ENCODE measurements around the gene MEGF10.
A peak's percentile ranks its signal among the peaks of the same experiment; 100 is the strongest.

MEGF10 gene

DNA sequence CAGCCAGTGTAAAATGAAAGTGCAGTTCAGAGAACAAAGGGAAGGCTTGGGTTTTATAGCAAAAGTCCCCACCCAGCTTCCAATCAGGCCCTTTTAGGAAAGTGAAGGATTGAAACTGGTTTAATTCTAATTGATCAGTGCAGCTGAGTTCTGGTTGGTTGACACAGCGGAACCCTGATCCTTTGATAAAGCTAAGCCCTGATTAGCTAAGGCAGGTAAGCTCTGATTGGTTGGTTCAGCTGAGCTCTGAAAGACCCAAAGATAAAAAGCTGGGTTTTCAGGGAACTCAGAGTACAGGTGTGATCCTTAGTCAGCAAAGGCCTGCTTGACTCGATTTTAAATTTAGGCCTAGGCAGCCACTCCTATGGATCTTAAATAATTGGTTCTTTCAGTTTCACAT, 156.0 kb downstream of the MEGF10 start:
- DNase-seq = no peak

DNA sequence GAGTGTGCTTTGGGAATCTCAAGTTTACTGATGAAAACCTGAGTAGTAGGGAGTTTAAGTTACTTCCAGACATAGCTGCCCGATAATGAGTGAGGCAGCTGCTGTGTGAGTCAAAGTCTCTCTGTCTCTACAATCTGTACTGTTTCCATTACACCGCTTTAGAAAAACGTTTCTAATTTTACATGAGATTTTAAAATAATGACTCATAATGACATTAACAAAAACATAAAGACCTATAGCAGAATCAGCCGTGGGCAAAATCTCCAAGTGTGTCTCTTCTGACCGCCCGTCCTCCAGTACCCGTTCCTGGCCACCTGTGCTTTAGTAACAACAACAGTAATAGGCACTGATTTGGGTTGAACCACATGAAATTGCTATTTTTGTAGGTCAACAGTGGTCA, 157.2 kb downstream of the MEGF10 start:
- no peak for DNase-seq

DNA sequence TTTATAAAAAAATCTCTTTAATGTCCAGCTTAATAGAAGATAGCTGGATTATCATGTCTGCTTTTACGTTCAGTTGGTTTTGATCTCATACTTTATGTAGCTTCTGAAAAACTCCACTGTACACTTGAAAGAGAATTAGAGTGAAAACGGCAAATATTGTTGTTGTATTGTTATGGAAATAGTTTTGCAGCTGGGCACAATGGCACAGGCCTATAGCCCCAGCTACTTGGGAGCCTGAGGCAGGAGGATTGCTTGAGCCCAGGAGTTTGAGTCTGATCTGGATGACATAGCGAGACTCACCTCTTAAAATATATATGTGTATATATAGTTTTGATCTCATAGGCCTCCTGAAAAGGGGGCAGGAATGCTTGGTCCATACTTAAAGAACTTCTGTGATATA, 159.4 kb downstream of the MEGF10 start:
- DNase-seq = no peak

DNA sequence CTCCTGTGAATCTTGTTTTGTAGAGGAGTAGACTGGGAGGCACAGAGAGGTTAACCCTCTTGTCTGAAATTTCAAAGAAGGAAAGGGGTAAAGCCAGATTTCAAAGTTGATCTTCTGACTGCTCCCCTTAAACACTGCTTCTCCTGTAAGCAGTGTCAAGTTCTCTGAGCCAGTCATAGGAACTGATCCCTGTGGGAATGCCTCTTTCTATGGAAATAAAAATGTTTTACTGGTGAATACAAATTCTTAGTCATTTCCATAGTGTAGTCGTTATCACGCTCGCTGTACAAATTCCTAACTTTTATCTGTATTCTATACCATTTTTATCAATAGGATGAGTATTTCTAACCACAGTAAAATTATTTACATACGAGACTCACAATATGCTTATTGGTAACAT, 160.5 kb downstream of the MEGF10 start:
- no peak for DNase-seq

DNA sequence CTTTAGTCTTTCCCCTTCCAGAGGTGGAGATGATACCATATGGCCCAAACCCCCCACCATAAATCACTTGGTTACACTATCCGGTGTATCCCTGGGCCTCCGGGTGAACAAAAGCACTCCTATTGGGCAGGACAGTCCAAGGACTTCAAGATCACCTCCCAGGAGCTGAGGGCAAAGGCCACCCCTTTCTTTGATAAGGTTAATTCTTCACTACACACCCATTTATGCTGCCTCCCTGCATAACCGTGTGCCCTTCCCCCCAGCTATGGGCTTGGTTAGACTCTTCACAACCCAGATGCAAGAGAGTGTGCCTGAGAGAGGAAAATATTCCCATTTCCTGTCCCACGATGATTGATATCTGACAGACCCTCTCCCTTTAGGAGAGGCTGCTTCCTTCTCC, 162.0 kb downstream of the MEGF10 start:
- no peak for DNase-seq

DNA sequence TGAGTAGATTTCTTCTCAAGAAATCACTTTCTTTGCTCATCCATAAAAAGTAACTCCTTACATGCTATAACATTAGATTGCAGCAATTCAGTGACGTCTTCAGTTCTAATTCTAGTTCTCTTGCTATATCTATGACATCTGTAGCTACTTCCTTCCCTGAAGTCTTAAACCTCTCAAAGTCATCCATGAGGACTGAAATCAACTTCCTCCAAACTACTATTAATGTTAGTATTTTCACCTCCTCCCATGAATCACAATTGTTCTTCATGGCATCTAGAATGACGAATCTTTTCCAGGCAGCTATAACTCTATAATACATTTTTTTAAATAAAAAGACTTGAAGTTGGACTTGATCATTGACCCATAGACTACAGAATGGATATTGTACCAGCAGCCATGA, 180.6 kb downstream of the MEGF10 start:
- DNase-seq = no peak

DNA sequence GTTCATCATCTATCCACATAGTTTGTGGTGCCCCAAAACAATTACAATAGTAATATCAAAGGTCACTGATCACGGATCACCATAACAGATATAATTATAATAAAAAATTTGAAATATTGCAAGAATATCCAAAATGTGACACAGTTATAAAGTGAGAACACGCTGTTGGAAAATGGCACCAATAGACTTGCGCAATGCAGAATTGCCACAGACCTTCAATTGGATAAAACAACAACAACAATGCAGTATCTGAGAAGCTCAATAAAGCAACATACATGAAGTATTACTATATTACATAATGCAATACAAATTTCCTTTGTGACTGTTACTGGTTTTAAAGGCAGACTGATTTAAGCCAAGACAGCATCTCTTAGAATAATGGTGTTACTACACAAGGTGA, 182.1 kb downstream of the MEGF10 start:
- DNase-seq = no peak

DNA sequence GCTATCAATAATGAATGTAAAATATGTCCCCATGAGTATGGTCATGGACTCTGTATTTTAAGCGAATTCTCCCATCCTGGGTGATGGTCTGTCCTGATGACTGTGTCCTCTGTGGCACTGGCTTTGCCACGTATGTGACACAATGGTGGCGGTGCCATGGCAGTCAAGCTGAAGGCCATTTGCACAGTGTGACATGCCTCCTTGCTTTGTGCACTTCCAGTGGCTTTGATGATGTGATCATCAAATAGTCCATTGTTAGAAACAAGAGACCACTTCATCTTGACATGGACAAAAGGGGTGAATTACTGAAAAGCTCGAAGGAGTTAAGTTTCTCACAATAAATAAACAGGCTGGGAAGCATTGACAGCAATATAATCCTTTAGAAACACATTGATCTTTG, 195.9 kb downstream of the MEGF10 start:
- DNase-seq = no peak

DNA sequence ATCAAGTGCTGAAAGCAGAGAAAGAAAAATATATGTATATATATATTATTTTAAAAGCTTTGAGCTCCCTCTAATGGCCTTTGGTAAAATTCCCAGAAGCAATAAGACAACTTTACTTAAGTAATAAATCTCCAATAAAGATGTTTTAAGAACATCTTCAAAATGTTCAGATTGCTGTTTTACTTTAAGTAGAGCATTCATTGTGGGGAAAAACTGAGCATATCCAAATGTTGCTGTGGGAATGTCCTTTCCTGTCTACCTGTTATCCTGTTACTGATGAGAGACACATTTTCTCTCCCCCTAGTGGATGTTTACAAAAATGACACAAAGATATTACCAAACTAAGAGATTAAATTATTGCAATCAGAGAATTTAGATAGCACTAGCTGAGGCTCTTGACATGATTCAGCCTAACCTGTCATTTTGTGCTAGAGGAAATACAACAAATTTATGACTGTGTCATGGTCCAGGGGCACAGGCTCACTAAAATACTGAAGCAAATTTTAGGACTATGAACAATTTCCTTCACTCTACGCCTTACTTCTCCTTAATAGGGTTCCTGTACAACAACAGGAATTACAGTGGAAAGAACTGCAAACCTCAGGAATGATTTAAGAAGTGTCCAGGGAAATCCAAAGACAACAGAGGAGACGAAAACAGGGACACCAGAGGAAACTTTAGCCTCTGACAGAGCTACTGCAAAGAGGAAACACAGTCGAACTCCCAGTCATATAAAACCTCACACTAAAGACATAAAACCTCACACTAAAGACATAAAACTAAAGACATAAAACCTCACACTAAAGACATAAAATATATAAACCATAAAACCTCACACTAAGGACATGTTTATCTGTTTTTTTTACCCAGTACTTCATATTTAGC, 202.5 kb downstream of the MEGF10 start:
- peak in 1 of 2 donors; percentile 3 for DNase-seq

DNA sequence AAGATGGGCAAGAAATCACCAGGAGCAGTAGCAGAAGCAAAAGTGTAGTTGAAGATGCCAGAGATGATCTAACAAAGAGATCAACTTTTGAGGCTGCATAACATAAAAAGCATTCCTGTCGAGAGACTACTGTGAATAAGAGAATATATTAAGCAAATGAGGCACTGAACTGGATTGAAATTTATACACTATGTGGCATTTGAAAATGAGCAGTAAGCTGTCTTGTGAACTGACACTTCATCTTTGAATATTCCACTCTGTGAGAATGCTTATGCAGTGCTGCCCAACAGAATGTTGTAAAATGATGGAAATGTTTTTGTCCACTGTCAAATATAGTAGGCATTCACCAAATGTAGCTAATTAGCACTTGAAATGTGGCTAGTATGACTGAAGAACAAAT, 208.0 kb downstream of the MEGF10 start:
- DNase-seq = no peak

DNA sequence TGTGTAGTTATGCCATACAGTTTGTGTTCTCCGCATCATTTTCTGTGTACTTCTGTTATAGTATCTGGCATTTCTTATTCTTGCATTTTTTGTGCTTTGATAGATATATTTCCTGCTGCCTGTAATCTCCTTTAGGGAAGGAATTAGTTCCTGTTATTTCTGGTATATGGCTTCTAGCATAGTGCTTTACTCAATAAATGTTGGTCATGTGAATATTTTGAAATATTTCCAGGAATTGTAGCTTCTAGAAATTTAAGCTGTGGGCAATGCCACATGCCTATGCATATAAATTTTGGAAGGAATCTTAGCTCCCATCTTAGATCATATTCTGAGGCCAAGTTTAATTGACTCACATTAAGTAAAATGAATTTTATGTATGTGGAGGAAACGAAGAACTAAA, 215.3 kb downstream of the MEGF10 start:
- no peak for DNase-seq

DNA sequence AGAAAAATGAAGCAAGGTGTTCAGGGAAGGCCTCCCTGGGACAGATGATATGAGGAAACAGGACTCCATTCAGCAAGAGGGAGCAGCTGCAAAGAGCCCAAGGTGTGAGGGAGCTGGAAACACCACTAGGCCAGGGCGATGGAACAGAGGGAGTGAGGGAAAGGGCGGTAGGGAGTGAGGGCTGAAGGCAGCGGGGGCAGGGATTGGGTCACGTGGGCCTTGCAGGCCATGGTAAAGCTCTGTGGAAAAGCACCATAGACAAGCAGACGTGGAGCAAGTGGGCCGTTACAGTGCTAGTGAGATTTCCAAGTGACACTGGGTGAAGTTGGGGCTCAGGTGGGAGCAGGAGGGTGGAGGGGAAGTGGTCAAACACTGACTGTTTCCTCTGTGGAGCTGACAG, 216.0 kb downstream of the MEGF10 start:
- DNase-seq = no peak

DNA sequence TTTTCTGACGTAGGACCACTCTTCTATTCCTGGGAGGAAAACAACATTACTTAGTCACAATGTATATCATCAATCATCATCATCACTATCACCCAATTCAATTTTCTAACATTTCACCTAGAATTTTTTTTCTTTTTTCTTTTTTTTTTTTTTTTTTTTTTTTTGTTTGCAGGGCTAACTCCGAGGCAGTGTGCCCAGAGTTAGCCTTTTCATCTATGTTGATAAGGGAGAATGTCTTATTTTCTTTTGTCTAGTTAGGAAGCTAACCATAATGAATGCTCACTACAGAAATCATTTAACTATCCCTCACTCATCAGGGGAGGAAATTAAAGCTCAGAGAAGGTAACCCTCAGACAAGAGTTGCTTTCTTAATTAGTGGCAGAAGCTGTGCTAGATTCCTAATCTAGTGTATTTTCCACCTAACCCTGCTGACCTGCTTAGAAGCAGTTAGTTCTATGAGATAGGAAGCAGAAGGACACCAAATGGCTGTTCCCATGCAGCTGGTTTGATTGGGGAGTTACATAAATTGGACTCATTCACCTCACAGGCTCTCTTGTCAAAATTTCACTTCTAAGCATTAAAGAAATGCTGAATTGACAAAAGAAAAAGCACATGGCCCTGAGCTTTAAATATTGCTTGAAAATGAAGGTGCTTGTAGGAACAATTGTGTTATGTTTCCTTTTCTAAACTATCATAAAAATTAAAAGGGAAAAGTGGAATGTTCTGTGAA, 218.2 kb downstream of the MEGF10 start:
- no peak for DNase-seq

Measured in activated CD4-positive, alpha-beta T cell treated with anti-CD3 and anti-CD28 coated beads for 4 hours (primary cell).